GM12801 (cell line): ENCODE results near the gene KCNIP4.

ENCODE experiments used
- CTCF ChIP-seq: IDR thresholded peaks from one replicate; pipeline ENCODE4 v1.5.1; 2011; ENCODE audit warnings: control low read depth; ENCODE audit not compliant: insufficient read length; ENCODE audit errors: extremely low read depth

Gene KCNIP4

GRCh38 chr4:21083413-21083812 is 865.2 kb downstream of the KCNIP4 start:
- TF ChIP-seq CTCF = no peak

GRCh38 chr4:21077967-21078366 is 870.6 kb downstream of the KCNIP4 start:
- no peak for TF ChIP-seq CTCF

GRCh38 chr4:21067351-21067750 is 881.2 kb downstream of the KCNIP4 start:
- TF ChIP-seq CTCF = no peak

GRCh38 chr4:21061902-21062301 is 886.7 kb downstream of the KCNIP4 start:
- TF ChIP-seq CTCF = no peak

- TF ChIP-seq CTCF = no peak
These were observed 902.4 kb downstream of the KCNIP4 start for GRCh38 chr4:21046141-21046540.

GRCh38 chr4:21045119-21045518 is 903.5 kb downstream of the KCNIP4 start:
- no peak for TF ChIP-seq CTCF

GRCh38 chr4:21041708-21042107 is 906.9 kb downstream of the KCNIP4 start:
- TF ChIP-seq CTCF = no peak

GRCh38 chr4:21034728-21035127 is 913.8 kb downstream of the KCNIP4 start:
- TF ChIP-seq CTCF = no peak
